Endothelial cell of umbilical vein (primary cell): Measurements from ENCODE around the gene ALDH3A2. TPM values are rescaled to one million over a fixed set of nuclear protein-coding genes. Genes with fewer than 3 reads are reported as not detected.

Experiments used
- BruUV-seq: library from RNA; stranded (reverse); fragments of 400-500 nt; replicated peaks from 2 replicates; lab custom pipeline; 2021; lab: Mats Ljungman, UMichigan
- CTCF ChIA-PET: fragments of 300-600, 350-600 bp; sonication (Branson Sonifier 250); formaldehyde crosslinking; loops from one replicate; lab custom pipeline; 2021; ENCODE audit warnings: antibody characterized with exemption, inconsistent platforms; lab: Charles Lee
- POLR2A ChIA-PET: fragments of 300-600, 350-600 bp; sonication (Branson Sonifier 250); formaldehyde crosslinking; loops from one replicate; lab custom pipeline; 2021; ENCODE audit warnings: antibody characterized with exemption, inconsistent platforms; lab: Charles Lee
- DNase-seq: peaks from one replicate; pipeline ENCODE4 v3.0.0-alpha.2; 2011; ENCODE audit warnings: low read depth, low spot score
- FAIRE-seq: peaks from 2 replicates; lab custom pipeline; 2011; peaks lifted over from hg19 to GRCh38; lab: Jason Lieb, UNC
- H2AFZ ChIP-seq: 2 replicates; pipeline ENCODE4 v1.6.0; 2012; ENCODE audit warnings: low read depth, low read length, control low read depth, inconsistent platforms
- H3K27ac ChIP-seq: 2 replicates; pipeline ENCODE4 v1.5.1; 2011; ENCODE audit warnings: low read depth, mild to moderate bottlenecking, control low read depth, low read length, moderate library complexity; ENCODE audit not compliant: insufficient read depth
- H3K27me3 ChIP-seq, 2 experiments: 2 replicates each; pipeline versions ENCODE4 v1.6.0 to v1.6.1; 2011; ENCODE audit warnings: low read length in 2 of 2, mixed read lengths in 1 of 2; ENCODE audit not compliant: control insufficient read depth in 2 of 2, insufficient read depth in 2 of 2
- H3K36me3 ChIP-seq, 2 experiments: 2 replicates in 1 of 2; 3 replicates in 1 of 2; pipeline ENCODE4 v1.5.1; 2011; ENCODE audit warnings: low read length in 2 of 2, mild to moderate bottlenecking in 1 of 2, moderate library complexity in 1 of 2; ENCODE audit not compliant: control insufficient read depth in 2 of 2, insufficient read depth in 2 of 2; ENCODE audit errors: extremely low read depth in 1 of 2
- H3K4me1 ChIP-seq: 3 replicates; pipeline ENCODE4 v1.5.1; 2011; ENCODE audit warnings: mild to moderate bottlenecking, low read length; ENCODE audit not compliant: control insufficient read depth, insufficient read depth; ENCODE audit errors: extremely low read depth
- H3K4me2 ChIP-seq: 2 replicates; pipeline ENCODE4 v1.6.1; 2011; ENCODE audit warnings: low read length, control low read depth, mixed read lengths; ENCODE audit not compliant: insufficient read depth
- H3K4me3 ChIP-seq, 3 experiments: fragments of 200-600 bp in 1 of 3; sonication (generic), shearing (Covaris generic) in 1 of 3; replicated peaks in 1 of 3; 2 replicates each; pipeline ENCODE4 v1.5.1; 2011 to 2016; ENCODE audit warnings: control low read depth in 3 of 3, low read length in 3 of 3, mild to moderate bottlenecking in 2 of 3, inconsistent platforms in 1 of 3, low read depth in 1 of 3, moderate library complexity in 1 of 3; ENCODE audit not compliant: insufficient read depth in 1 of 3
- H3K79me2 ChIP-seq: 2 replicates; pipeline ENCODE4 v1.6.0; 2012; ENCODE audit warnings: low read length, inconsistent platforms; ENCODE audit not compliant: control insufficient read depth, insufficient read depth
- H3K9ac ChIP-seq: replicated peaks from 2 replicates; pipeline ENCODE3; 2011; ENCODE audit warnings: low read length, control low read depth; ENCODE audit not compliant: insufficient read depth; ENCODE audit errors: extremely low read depth
- H3K9me1 ChIP-seq: replicated peaks from 3 replicates; pipeline ENCODE4 v1.6.0; 2011; ENCODE audit warnings: mild to moderate bottlenecking, low read length; ENCODE audit not compliant: control insufficient read depth, insufficient read depth; ENCODE audit errors: extremely low read depth
- H3K9me3 ChIP-seq: replicated peaks from 2 replicates; pipeline ENCODE4 v1.5.1; 2012; ENCODE audit warnings: low read length, inconsistent platforms; ENCODE audit not compliant: control insufficient read depth, insufficient read depth
- H4K20me1 ChIP-seq: replicated peaks from 2 replicates; pipeline ENCODE3; 2011; ENCODE audit warnings: mild to moderate bottlenecking, low read length; ENCODE audit not compliant: control insufficient read depth, insufficient read depth; ENCODE audit errors: extremely low read depth
- CTCF ChIP-seq, 2 donors: IDR thresholded peaks; 1 replicate in 1 of 2; 2 replicates in 1 of 2; pipeline ENCODE4 v1.5.1; 2011; ENCODE audit warnings: low read length in 2 of 2, mild to moderate bottlenecking in 2 of 2, moderate library complexity in 2 of 2, control low read depth in 1 of 2, inconsistent platforms in 1 of 2, low read depth in 1 of 2; ENCODE audit not compliant: insufficient read depth in 1 of 2; ENCODE audit errors: extremely low read depth in 1 of 2
- EZH2 ChIP-seq: IDR thresholded peaks from 2 replicates; pipeline ENCODE4 v1.6.1; 2012; ENCODE audit warnings: borderline replicate concordance, low read depth, mild to moderate bottlenecking, moderate library complexity, low read length, inconsistent platforms; ENCODE audit not compliant: severe bottlenecking
- FOS ChIP-seq: IDR thresholded peaks from 2 replicates; pipeline ENCODE4 v1.6.1; 2011; ENCODE audit warnings: mild to moderate bottlenecking, low read length, moderate library complexity, borderline replicate concordance; ENCODE audit not compliant: insufficient read depth
- GATA2 ChIP-seq: IDR thresholded peaks from 2 replicates; pipeline ENCODE4 v1.7.0; 2011; ENCODE audit warnings: low read depth, mild to moderate bottlenecking, moderate library complexity, mixed read lengths, low read length; ENCODE audit not compliant: insufficient read length, insufficient read depth
- JUN ChIP-seq: IDR thresholded peaks from 2 replicates; pipeline ENCODE4 v1.6.1; 2011; ENCODE audit warnings: borderline replicate concordance, low read depth; ENCODE audit not compliant: insufficient read length, insufficient read depth
- MYC ChIP-seq: IDR thresholded peaks from one replicate; pipeline ENCODE4 v1.6.1; 2011; ENCODE audit warnings: mild to moderate bottlenecking, low read depth, low read length
- POLR2A ChIP-seq: IDR thresholded peaks from 2 replicates; pipeline ENCODE4 v1.6.1; 2012; ENCODE audit warnings: low read depth, mild to moderate bottlenecking, control low read depth, low read length
- POLR2AphosphoS5 ChIP-seq: IDR thresholded peaks from 2 replicates; pipeline ENCODE4 v1.6.1; 2012; ENCODE audit warnings: low read depth, mild to moderate bottlenecking, control low read depth, low read length, moderate library complexity; ENCODE audit not compliant: insufficient read depth
- dilution Hi-C: fragments of 300-500 bp; cut with MboI; formaldehyde crosslinking; loops from one replicate; pipeline ENCODE4 v1.15.0; 2019; ENCODE audit warnings: low sequenced_read_pairs; ENCODE audit not compliant: extremely low pct_ligation_motif_present
- intact Hi-C: fragments of 100-400 bp; cut with micrococcal nuclease; formaldehyde crosslinking; loops from one replicate; pipeline ENCODE4 v1.10.0; 2022
- polyA plus RNA-seq, 4 experiments: library from polyadenylated mRNA; depleted of rRNA in 3 of 4; stranded (reverse) in 3 of 4; unstranded in 1 of 4; fragments of >200 nt; gene quantifications; 2 replicates each; pipeline versions ENCODE4 v1.2.1 to v1.2.3, GENCODE V29; 2011 to 2012; ENCODE audit warnings: missing spikeins in 1 of 4
- total RNA-seq: library from RNA; stranded (reverse); gene quantifications from 2 replicates; pipeline ENCODE4 v1.2.3, GENCODE V29; 2021
- TF ChIP-seq, protein P1 (sequence below): IDR thresholded peaks from 2 replicates; pipeline ENCODE4 v1.6.1; 2011; ENCODE audit not compliant: insufficient read depth, insufficient read length

Gene ALDH3A2
- total and polyA plus RNA-seq, 2 donors (not counting 3 experiments of a cell fraction or from before 2014, with no cell fraction given), result 16.7 to 36.5 TPM

GRCh38 chr17:19720210-19720475, 71.6 kb downstream of the ALDH3A2 start:
- H3K4me2 ChIP-seq, result no peak overlapping the region
- H4K20me1 ChIP-seq, result no peaks in the 10 kb centered on the region
- FAIRE-seq (no peak), DNase-seq (no peak)
- no peaks in the 10 kb centered on the region for H3K36me3 ChIP-seq
- no TSS peak for BruUV-seq
- intact Hi-C loops, result no loop called here
- no peak overlapping the region for H3K9ac ChIP-seq
- TF ChIP-seq MYC (no peak), CTCF (IDR thresholded peaks at IDR 0.05; ENCODE audit: extremely low read depth in 1 of 2, insufficient read depth in 1 of 2, low read depth in 1 of 2, low read length in 2 of 2) (no peak), FOS (no peak), EZH2 (no peak), POLR2AphosphoS5 (no peak), JUN (no peak), GATA2 (no peak), POLR2A (no peak)
- TF ChIP-seq, protein P1, sequence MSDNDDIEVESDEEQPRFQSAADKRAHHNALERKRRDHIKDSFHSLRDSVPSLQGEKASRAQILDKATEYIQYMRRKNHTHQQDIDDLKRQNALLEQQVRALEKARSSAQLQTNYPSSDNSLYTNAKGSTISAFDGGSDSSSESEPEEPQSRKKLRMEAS, result no peak
- H3K4me3 ChIP-seq, result no peak overlapping the region
- no peaks in the 10 kb centered on the region for H3K9me1 ChIP-seq
- ChIA-PET CTCF (interaction anchor here (1.8 kb wide), 1 partner anchor 357 kb away, joined by 5 read pairs; the partner anchor contains the start of gene B9D1), POLR2A (no interaction called here)
- no peaks in the 10 kb centered on the region for H3K9me3 ChIP-seq
- H2AFZ ChIP-seq, result no peak overlapping the region
- H3K27ac ChIP-seq, result no peak overlapping the region
- no peaks in the 10 kb centered on the region for H3K27me3 ChIP-seq
- no peaks in the 10 kb centered on the region for H3K79me2 ChIP-seq
- peaks cover 7% of the 10 kb centered on the region for H3K4me1 ChIP-seq
- dilution Hi-C loops, result no loop called here
